GM23338 (cell line): ENCODE results near the gene TLE3. TPM values are rescaled to one million over a fixed set of nuclear protein-coding genes. Genes with fewer than 3 reads are reported as not detected.
A peak's percentile ranks its signal among the peaks of the same experiment; 100 is the strongest.

Experiments used
- ATAC-seq: fragments of 200-7000 bp; cut with Tn5 transposase; 3 replicates; pipeline ENCODE4 v1.9.1; 2020
- DNase-seq: peaks from one replicate; pipeline ENCODE4 v3.0.0-alpha.2; 2015; ENCODE audit warnings: low spot score
- H2AFZ ChIP-seq: fragments of 200-600 bp; sonication (generic); 2 replicates; pipeline ENCODE4 v1.8.0; 2016; ENCODE audit warnings: antibody characterized with exemption, mild to moderate bottlenecking, moderate library complexity
- H3F3A ChIP-seq: fragments of 200-600 bp; sonication (generic); replicated peaks from 2 replicates; pipeline ENCODE4 v1.8.0; 2017; ENCODE audit warnings: antibody characterized with exemption, mixed run types, low read depth
- H3K27ac ChIP-seq: fragments of 200-600 bp; sonication (generic); 2 replicates; pipeline ENCODE4 v1.6.1; 2016; ENCODE audit warnings: low read depth
- H3K27me3 ChIP-seq: fragments of 200-600 bp; sonication (generic); 2 replicates; pipeline ENCODE4 v1.8.0; 2016; ENCODE audit warnings: mild to moderate bottlenecking, mixed run types, moderate library complexity; ENCODE audit not compliant: insufficient read depth
- H3K36me3 ChIP-seq: fragments of 200-600 bp; sonication (generic); 2 replicates; pipeline ENCODE4 v1.8.0; 2016; ENCODE audit warnings: mild to moderate bottlenecking; ENCODE audit not compliant: insufficient read depth
- H3K4me1 ChIP-seq: fragments of 200-600 bp; sonication (generic); 2 replicates; pipeline ENCODE4 v1.8.0; 2016; ENCODE audit warnings: mild to moderate bottlenecking, moderate library complexity; ENCODE audit not compliant: insufficient read depth
- H3K4me2 ChIP-seq: fragments of 200-600 bp; sonication (generic); 2 replicates; pipeline ENCODE4 v1.7.1; 2017; ENCODE audit warnings: mixed run types
- H3K4me3 ChIP-seq: fragments of 200-600 bp; sonication (generic); 2 replicates; pipeline ENCODE4 v1.6.1; 2016; ENCODE audit warnings: mixed run types
- H3K79me2 ChIP-seq: fragments of 200-600 bp; sonication (generic); replicated peaks from 2 replicates; pipeline ENCODE4 v1.8.0; 2017; ENCODE audit warnings: mild to moderate bottlenecking; ENCODE audit not compliant: insufficient read depth
- H3K9me2 ChIP-seq: fragments of 200-600 bp; sonication (generic); 2 replicates; pipeline ENCODE4 v1.8.0; 2017; ENCODE audit not compliant: insufficient read depth
- H4K20me1 ChIP-seq: fragments of 200-600 bp; sonication (generic); replicated peaks from 2 replicates; pipeline ENCODE4 v1.8.0; 2017; ENCODE audit warnings: mild to moderate bottlenecking; ENCODE audit not compliant: insufficient read depth
- H3K27ac Mint-ChIP-seq: 2 replicates; pipeline ENCODE4 v1.8.0; 2020; ENCODE audit warnings: inconsistent platforms, mild to moderate bottlenecking, moderate library complexity, mixed read lengths
- H3K27me3 Mint-ChIP-seq: 3 replicates; pipeline ENCODE4 v1.8.0; 2022; ENCODE audit warnings: low read depth, mild to moderate bottlenecking, moderate library complexity, mixed read lengths, inconsistent platforms; ENCODE audit not compliant: insufficient read depth, poor library complexity
- H3K36me3 Mint-ChIP-seq: 3 replicates; pipeline ENCODE4 v1.8.0; 2021; ENCODE audit warnings: low read depth, mild to moderate bottlenecking, inconsistent platforms, moderate library complexity, mixed read lengths
- H3K4me1 Mint-ChIP-seq: 3 replicates; pipeline ENCODE4 v1.8.0; 2020; ENCODE audit warnings: mild to moderate bottlenecking, inconsistent platforms, mixed read lengths
- H3K4me3 Mint-ChIP-seq: 3 replicates; pipeline ENCODE4 v1.8.0; 2021; ENCODE audit warnings: moderate library complexity, mild to moderate bottlenecking, inconsistent platforms, mixed read lengths
- H3K9me3 Mint-ChIP-seq: 3 replicates; pipeline ENCODE4 v1.8.0; 2020; ENCODE audit warnings: moderate library complexity, mild to moderate bottlenecking, inconsistent platforms, mixed read lengths
- CREB1 ChIP-seq: fragments of 250-450 bp; sonication (Bioruptor Pico); IDR thresholded peaks from 2 replicates; pipeline ENCODE4 v1.5.0; 2020; ENCODE audit warnings: low read depth, mild to moderate bottlenecking, moderate library complexity
- EZH2 ChIP-seq: fragments of 200-600 bp; sonication (generic); IDR thresholded peaks from one replicate; pipeline ENCODE4 v1.8.0; 2017; ENCODE audit warnings: antibody characterized with exemption, mild to moderate bottlenecking, low read depth; ENCODE audit not compliant: unreplicated experiment
- EZH2phosphoT487 ChIP-seq: fragments of 200-600 bp; sonication (generic); IDR thresholded peaks from one replicate; pipeline ENCODE4 v1.8.1; 2018; ENCODE audit warnings: antibody characterized with exemption; ENCODE audit not compliant: unreplicated experiment
- JUNB ChIP-seq: IDR thresholded peaks from one replicate; pipeline ENCODE4 v1.6.1; 2016; ENCODE audit warnings: antibody characterized with exemption; ENCODE audit not compliant: unreplicated experiment
- NANOG ChIP-seq: IDR thresholded peaks from 2 replicates; pipeline ENCODE4 v1.6.1; 2016; ENCODE audit warnings: antibody characterized with exemption, borderline replicate concordance
- POLR2AphosphoS5 ChIP-seq: IDR thresholded peaks from 2 replicates; pipeline ENCODE4 v1.6.1; 2016; ENCODE audit warnings: antibody characterized with exemption, low read depth
- STAT1 ChIP-seq: IDR thresholded peaks from one replicate; pipeline ENCODE4 v1.6.1; 2016; ENCODE audit warnings: antibody characterized with exemption; ENCODE audit not compliant: unreplicated experiment
- ZNF114 ChIP-seq: fragments of 250-450 bp; sonication (Bioruptor Pico); IDR thresholded peaks from 2 replicates; pipeline ENCODE4 v1.5.0; 2020; ENCODE audit warnings: mild to moderate bottlenecking, moderate library complexity
- ZNF331 ChIP-seq: fragments of 250-450 bp; sonication (Bioruptor Pico); IDR thresholded peaks from 2 replicates; pipeline ENCODE4 v1.5.0; 2020; ENCODE audit warnings: low read depth, mild to moderate bottlenecking, moderate library complexity
- polyA plus RNA-seq: library from polyadenylated mRNA; unstranded; fragments of >200 nt; fragmentation: Nextera tagmentation; extraction: Ambion mirVana; gene quantifications from 2 replicates; pipeline ENCODE4 v1.2.1, GENCODE V29; 2016
- total RNA-seq: library from RNA; depleted of rRNA; stranded (reverse); fragments of >200 nt; shearing (Covaris generic); gene quantifications from 2 replicates; pipeline ENCODE4 v1.2.3, GENCODE V29; 2014
- TF ChIP-seq, protein P1 (sequence below): IDR thresholded peaks from one replicate; pipeline ENCODE4 v1.6.1; 2018; ENCODE audit warnings: antibody characterized with exemption; ENCODE audit not compliant: unreplicated experiment
- TF ChIP-seq, protein P2 (sequence below): IDR thresholded peaks from 2 replicates; pipeline ENCODE4 v1.6.1; 2016; ENCODE audit warnings: antibody characterized with exemption
- TF ChIP-seq, protein P3 (sequence below), 2 experiments: fragments of 200-600 bp in 1 of 2; sonication (generic) in 1 of 2; conservative IDR thresholded peaks; 2 replicates each; pipeline versions ENCODE4 v1.5.1 to v1.6.1; 2016 to 2017; ENCODE audit warnings: antibody characterized with exemption in 2 of 2, low read depth in 2 of 2, mild to moderate bottlenecking in 2 of 2, moderate library complexity in 1 of 2

Gene TLE3
- total and polyA plus RNA-seq, 2 experiments from 2014 or later: 10.4 to 79.5 TPM

DNA sequence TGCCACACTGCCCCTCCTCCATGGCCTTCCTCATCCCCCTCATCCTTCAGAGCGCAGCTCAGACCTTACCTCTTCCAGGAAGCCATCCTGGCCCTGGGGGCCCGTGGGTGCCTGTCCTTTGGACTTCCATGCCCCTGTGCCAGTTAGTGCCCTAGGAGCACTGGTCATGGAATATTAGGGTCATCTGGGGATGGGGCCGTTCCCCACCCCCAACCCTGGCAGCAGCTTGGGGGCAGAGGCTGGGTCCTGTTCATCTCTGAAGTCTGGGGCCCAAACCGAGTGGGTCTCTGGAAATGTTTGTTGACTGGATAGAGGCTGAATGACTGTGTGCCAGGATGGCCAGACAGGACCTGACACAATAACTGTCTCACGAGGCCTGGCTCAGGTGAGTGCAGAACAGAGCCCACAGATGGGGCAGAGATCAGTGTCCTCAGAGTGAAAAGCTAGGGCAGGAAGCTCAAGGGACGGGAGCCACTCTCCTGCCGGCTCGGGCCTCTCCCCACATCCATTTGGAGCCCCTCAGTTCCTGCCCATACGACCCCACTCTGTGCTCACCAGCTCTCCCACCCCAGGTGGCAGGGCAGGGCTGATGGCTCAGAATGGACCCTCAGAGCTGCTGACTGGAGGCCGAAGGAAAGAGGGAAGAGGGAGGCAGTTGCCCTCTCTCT, 62.5 kb downstream of the TLE3 start (continued):
- TF ChIP-seq, protein P1, sequence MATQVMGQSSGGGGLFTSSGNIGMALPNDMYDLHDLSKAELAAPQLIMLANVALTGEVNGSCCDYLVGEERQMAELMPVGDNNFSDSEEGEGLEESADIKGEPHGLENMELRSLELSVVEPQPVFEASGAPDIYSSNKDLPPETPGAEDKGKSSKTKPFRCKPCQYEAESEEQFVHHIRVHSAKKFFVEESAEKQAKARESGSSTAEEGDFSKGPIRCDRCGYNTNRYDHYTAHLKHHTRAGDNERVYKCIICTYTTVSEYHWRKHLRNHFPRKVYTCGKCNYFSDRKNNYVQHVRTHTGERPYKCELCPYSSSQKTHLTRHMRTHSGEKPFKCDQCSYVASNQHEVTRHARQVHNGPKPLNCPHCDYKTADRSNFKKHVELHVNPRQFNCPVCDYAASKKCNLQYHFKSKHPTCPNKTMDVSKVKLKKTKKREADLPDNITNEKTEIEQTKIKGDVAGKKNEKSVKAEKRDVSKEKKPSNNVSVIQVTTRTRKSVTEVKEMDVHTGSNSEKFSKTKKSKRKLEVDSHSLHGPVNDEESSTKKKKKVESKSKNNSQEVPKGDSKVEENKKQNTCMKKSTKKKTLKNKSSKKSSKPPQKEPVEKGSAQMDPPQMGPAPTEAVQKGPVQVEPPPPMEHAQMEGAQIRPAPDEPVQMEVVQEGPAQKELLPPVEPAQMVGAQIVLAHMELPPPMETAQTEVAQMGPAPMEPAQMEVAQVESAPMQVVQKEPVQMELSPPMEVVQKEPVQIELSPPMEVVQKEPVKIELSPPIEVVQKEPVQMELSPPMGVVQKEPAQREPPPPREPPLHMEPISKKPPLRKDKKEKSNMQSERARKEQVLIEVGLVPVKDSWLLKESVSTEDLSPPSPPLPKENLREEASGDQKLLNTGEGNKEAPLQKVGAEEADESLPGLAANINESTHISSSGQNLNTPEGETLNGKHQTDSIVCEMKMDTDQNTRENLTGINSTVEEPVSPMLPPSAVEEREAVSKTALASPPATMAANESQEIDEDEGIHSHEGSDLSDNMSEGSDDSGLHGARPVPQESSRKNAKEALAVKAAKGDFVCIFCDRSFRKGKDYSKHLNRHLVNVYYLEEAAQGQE: no peak
- TF ChIP-seq NANOG (no peak), CREB1 (CRISPR knock-in tag) (no peak), JUNB (no peak), EZH2 (no peak)
- TF ChIP-seq, protein P2, sequence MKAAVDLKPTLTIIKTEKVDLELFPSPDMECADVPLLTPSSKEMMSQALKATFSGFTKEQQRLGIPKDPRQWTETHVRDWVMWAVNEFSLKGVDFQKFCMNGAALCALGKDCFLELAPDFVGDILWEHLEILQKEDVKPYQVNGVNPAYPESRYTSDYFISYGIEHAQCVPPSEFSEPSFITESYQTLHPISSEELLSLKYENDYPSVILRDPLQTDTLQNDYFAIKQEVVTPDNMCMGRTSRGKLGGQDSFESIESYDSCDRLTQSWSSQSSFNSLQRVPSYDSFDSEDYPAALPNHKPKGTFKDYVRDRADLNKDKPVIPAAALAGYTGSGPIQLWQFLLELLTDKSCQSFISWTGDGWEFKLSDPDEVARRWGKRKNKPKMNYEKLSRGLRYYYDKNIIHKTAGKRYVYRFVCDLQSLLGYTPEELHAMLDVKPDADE: no peak

DNA sequence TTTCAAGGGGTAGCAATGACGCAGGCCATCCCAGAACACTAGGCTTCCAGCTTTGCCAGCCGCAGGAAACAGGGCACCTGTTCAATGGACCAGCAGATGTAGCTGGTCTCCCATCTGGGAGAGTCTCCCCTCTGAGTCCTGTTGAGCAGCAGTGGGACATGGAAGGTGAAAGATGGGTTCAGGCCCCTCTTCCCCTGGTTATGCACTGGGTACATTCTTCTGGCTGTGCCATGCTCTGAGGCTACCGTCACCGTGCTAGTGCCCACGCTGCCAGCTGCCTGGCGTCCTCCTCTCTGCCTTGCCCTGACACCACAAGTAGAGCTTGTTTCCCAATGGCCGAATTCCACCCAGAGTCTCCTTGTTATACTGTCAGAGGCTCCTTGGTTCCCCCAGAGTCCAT, 63.1 kb downstream of the TLE3 start:
- Mint-ChIP-seq H3K4me3 (no peak overlapping the region), H3K9me3 (no peaks in the 10 kb centered on the region), H3K36me3 (no peaks in the 10 kb centered on the region), H3K27me3 (peaks cover 1% of the 10 kb centered on the region), H3K4me1 (no peaks in the 10 kb centered on the region; the same call in 2 of the 3 replicates), H3K27ac (no peak overlapping the region)
- Histone ChIP-seq H3K79me2 (no peaks in the 10 kb centered on the region), H3K27ac (no peak overlapping the region), H3K27me3 (no peaks in the 10 kb centered on the region), H3K4me3 (no peak overlapping the region), H3F3A (no peaks in the 10 kb centered on the region), H3K36me3 (no peaks in the 10 kb centered on the region), H3K4me2 (no peak overlapping the region), H4K20me1 (no peaks in the 10 kb centered on the region), H3K4me1 (no peaks in the 10 kb centered on the region), H2AFZ (no peak overlapping the region), H3K9me2 (no peaks in the 10 kb centered on the region)
- ATAC-seq: no peak
- no peak for TF ChIP-seq ZNF114 (CRISPR knock-in tag)
- no peak for TF ChIP-seq STAT1
- no peak for DNase-seq

DNA sequence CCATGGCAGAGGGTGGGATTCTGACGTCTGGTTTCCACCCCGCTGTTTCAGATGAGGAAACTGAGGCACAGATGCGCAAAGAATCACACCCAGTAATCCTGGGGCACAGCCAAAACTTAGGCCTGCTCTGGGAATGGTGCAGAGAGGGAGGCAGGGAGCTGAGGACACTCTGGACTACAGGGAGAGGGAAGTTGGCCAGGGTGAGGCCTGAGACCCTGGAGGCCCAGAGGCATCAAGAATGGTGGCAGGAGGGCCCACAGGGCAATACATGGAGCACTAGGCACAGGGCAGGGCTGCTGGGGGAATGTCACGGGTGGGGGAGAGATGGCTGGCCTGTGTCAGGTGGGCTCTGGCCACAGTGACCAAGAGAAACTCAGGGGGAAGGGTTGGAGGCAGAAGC, 63.6 kb downstream of the TLE3 start:
- no peaks in the 10 kb centered on the region for H3K9me3 Mint-ChIP-seq
- Histone ChIP-seq H3K36me3 (no peaks in the 10 kb centered on the region), H3K79me2 (no peaks in the 10 kb centered on the region), H3K4me2 (no peak overlapping the region), H3K9me2 (no peaks in the 10 kb centered on the region), H3K4me1 (no peaks in the 10 kb centered on the region), H2AFZ (0 out of 2 replicates have a peak overlapping the region, but pooled peaks have one; percentile 5), H3K27me3 (no peaks in the 10 kb centered on the region), H3K4me3 (no peak overlapping the region), H3F3A (no peaks in the 10 kb centered on the region), H4K20me1 (no peaks in the 10 kb centered on the region), H3K27ac (no peak overlapping the region)
- H3K4me1 Mint-ChIP-seq: no peaks in the 10 kb centered on the region; the same call in 2 of the 3 replicates
- no peak for ATAC-seq
- peaks cover 3% of the 10 kb centered on the region for H3K27me3 Mint-ChIP-seq
- DNase-seq: no peak
- H3K27ac Mint-ChIP-seq: no peak overlapping the region
- no peaks in the 10 kb centered on the region for H3K36me3 Mint-ChIP-seq
- H3K4me3 Mint-ChIP-seq: no peak overlapping the region
- TF ChIP-seq, protein P1: no peak
- TF ChIP-seq POLR2AphosphoS5: no peak
- TF ChIP-seq, protein P3, sequence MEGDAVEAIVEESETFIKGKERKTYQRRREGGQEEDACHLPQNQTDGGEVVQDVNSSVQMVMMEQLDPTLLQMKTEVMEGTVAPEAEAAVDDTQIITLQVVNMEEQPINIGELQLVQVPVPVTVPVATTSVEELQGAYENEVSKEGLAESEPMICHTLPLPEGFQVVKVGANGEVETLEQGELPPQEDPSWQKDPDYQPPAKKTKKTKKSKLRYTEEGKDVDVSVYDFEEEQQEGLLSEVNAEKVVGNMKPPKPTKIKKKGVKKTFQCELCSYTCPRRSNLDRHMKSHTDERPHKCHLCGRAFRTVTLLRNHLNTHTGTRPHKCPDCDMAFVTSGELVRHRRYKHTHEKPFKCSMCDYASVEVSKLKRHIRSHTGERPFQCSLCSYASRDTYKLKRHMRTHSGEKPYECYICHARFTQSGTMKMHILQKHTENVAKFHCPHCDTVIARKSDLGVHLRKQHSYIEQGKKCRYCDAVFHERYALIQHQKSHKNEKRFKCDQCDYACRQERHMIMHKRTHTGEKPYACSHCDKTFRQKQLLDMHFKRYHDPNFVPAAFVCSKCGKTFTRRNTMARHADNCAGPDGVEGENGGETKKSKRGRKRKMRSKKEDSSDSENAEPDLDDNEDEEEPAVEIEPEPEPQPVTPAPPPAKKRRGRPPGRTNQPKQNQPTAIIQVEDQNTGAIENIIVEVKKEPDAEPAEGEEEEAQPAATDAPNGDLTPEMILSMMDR (conservative IDR thresholded peaks at IDR 0.05; ENCODE audit: low read depth in 2 of 2): no peak
- TF ChIP-seq EZH2: no peak
- no peak for TF ChIP-seq JUNB
- no peak for TF ChIP-seq NANOG
- no peak for TF ChIP-seq EZH2phosphoT487
- TF ChIP-seq CREB1 (CRISPR knock-in tag): no peak
- no peak for TF ChIP-seq ZNF331
- no peak for TF ChIP-seq STAT1
